ENCODE results near the gene CYS1. TPM values are rescaled to one million over a fixed set of nuclear protein-coding genes. Genes with fewer than 3 reads are reported as not detected.

The CYS1 gene
- total RNA-seq, 2 donors from 2014 or later: 0.29 to 0.44 TPM

GRCh38 chr2:10089565-10090190 lies 9.5 kb upstream of the CYS1 start:
- Mint-ChIP-seq H3K9me3 (peaks cover 8% of the 10 kb centered on the region), H3K27ac (no peak overlapping the region), H3K27me3 (ENCODE audit: insufficient read depth) (peaks cover 15% of the 10 kb centered on the region), H3K4me3 (no peak overlapping the region), H3K4me1 (peaks cover 5% of the 10 kb centered on the region), H3K36me3 (ENCODE audit: low read depth) (no peaks in the 10 kb centered on the region)
- H3K9me3 ChIP-seq (ENCODE audit: control insufficient read depth, low read length): no peaks in the 10 kb centered on the region
- no peaks in the 10 kb centered on the region for H3K36me3 ChIP-seq (ENCODE audit: control insufficient read depth, insufficient read depth, low read length)
- no peak for TF ChIP-seq CTCF (conservative IDR thresholded peaks at IDR 0.05)
- no peak for DNase-seq
- H3K27me3 ChIP-seq (ENCODE audit: control insufficient read depth, insufficient read depth, low read length, poor library complexity, severe bottlenecking): peaks cover 5% of the 10 kb centered on the region
- no peak overlapping the region for H3K9ac ChIP-seq (ENCODE audit: extremely low read depth, low read length, poor library complexity, severe bottlenecking)
- no peak overlapping the region for H3K27ac ChIP-seq (ENCODE audit: low read depth, low read length)
- H3K4me1 ChIP-seq (ENCODE audit: control insufficient read depth, insufficient read depth, low read length): peaks cover 3% of the 10 kb centered on the region
- H3K4me3 ChIP-seq (ENCODE audit: low read length): no peak overlapping the region
- WGBS, 2 experiments (ENCODE audit: insufficient coverage in 1 of 2, insufficient read length in 1 of 2): 47 to 57% methylated on average over 3 to 5 of the region's 5 CpGs

- no peak overlapping the region for H3K27ac ChIP-seq (ENCODE audit: low read depth, low read length)
- Mint-ChIP-seq H3K4me1 (no peaks in the 10 kb centered on the region), H3K4me3 (no peak overlapping the region), H3K27me3 (ENCODE audit: insufficient read depth) (peaks cover 32% of the 10 kb centered on the region), H3K9me3 (peaks cover 8% of the 10 kb centered on the region), H3K36me3 (ENCODE audit: low read depth) (no peaks in the 10 kb centered on the region), H3K27ac (no peak overlapping the region)
- H3K9me3 ChIP-seq (ENCODE audit: control insufficient read depth, low read length): no peaks in the 10 kb centered on the region
- H3K4me3 ChIP-seq (ENCODE audit: low read length): no peak overlapping the region
- WGBS, 2 experiments (ENCODE audit: insufficient coverage in 1 of 2, insufficient read length in 1 of 2): 90 to 92% methylated on average over 7 to 8 of the region's 8 CpGs
- no peaks in the 10 kb centered on the region for H3K36me3 ChIP-seq (ENCODE audit: control insufficient read depth, insufficient read depth, low read length)
- DNase-seq: no peak
- no peak for TF ChIP-seq CTCF (conservative IDR thresholded peaks at IDR 0.05)
- H3K27me3 ChIP-seq (ENCODE audit: control insufficient read depth, insufficient read depth, low read length, poor library complexity, severe bottlenecking): peaks cover 27% of the 10 kb centered on the region
- H3K4me1 ChIP-seq (ENCODE audit: control insufficient read depth, insufficient read depth, low read length): no peaks in the 10 kb centered on the region
- H3K9ac ChIP-seq (ENCODE audit: extremely low read depth, low read length, poor library complexity, severe bottlenecking): no peak overlapping the region
Measured at GRCh38 chr2:10087360-10087759, 7.1 kb upstream of the CYS1 start.

- H3K27me3 ChIP-seq (ENCODE audit: control insufficient read depth, insufficient read depth, low read length, poor library complexity, severe bottlenecking): peaks cover 31% of the 10 kb centered on the region
- no peaks in the 10 kb centered on the region for H3K4me1 ChIP-seq (ENCODE audit: control insufficient read depth, insufficient read depth, low read length)
- H3K9me3 ChIP-seq (ENCODE audit: control insufficient read depth, low read length): no peaks in the 10 kb centered on the region
- H3K4me3 ChIP-seq (ENCODE audit: low read length): no peak overlapping the region
- WGBS, 2 experiments (ENCODE audit: insufficient coverage in 1 of 2, insufficient read length in 1 of 2): 78% methylated on average over 4 of the region's 4 CpGs; no CpG with 5 or more reads in 1 of the 2 experiments
- Mint-ChIP-seq H3K36me3 (ENCODE audit: low read depth) (no peaks in the 10 kb centered on the region), H3K27ac (no peak overlapping the region), H3K4me3 (no peak overlapping the region), H3K4me1 (no peaks in the 10 kb centered on the region), H3K27me3 (ENCODE audit: insufficient read depth) (peaks cover 30% of the 10 kb centered on the region), H3K9me3 (peaks cover 3% of the 10 kb centered on the region)
- DNase-seq: no peak
- H3K27ac ChIP-seq (ENCODE audit: low read depth, low read length): no peak overlapping the region
- H3K36me3 ChIP-seq (ENCODE audit: control insufficient read depth, insufficient read depth, low read length): no peaks in the 10 kb centered on the region
- TF ChIP-seq CTCF (conservative IDR thresholded peaks at IDR 0.05): no peak
- no peak overlapping the region for H3K9ac ChIP-seq (ENCODE audit: extremely low read depth, low read length, poor library complexity, severe bottlenecking)
Measured at GRCh38 chr2:10086950-10087349, 6.7 kb upstream of the CYS1 start.

Measured in endodermal cell (in vitro differentiated cells).